SK-N-MC (cell line): Measurements from ENCODE around the gene FABP6.

ENCODE experiments used
- EZH2 ChIP-seq: fragments of 200-600 bp; sonication (generic); IDR thresholded peaks from one replicate; pipeline ENCODE4 v1.6.1; 2017; ENCODE audit warnings: antibody characterized with exemption
- POLR2AphosphoS5 ChIP-seq: IDR thresholded peaks from 2 replicates; pipeline ENCODE4 v1.6.1; 2012; ENCODE audit warnings: mild to moderate bottlenecking, low read depth, low read length, borderline replicate concordance

DNA sequence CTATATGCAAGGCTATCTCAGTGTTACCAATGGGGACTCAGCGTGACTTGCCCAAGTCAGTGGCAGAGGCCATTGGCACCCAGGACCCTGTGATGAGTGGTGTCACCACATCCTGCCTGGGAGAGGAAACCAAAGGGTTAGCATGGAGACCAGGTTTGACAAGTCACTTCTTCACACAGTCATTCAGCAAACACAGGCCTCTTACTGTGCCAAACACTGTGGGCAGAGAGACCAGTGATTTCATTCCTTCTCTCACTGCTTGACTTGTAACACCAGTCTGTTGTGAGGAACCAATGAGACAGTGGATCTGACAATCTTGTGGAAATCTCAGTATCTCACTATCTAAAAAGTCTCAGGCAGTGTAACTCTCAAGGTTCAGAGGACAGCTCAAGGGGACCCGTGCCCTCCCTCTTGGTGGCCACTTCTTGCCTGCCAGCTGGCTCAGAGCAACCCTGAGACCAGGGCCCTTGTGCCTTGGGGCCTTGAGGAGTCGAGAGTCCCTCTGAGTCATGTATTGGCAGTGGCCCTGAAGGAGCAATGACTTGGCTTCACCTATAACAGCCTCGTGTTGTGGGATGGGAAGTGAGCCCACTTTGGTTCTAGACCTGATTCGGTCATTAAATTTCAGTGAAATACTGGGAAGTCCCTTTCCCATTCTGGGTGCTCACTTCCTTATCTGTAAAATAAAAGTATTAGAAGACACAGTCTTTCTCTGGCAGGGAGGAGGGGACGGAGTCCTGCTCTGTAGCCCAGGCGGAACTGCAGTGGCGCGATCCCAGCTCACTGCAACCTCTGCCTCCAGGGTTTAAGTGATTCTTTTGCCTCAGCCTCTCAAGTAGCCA is 1.6 kb downstream of the FABP6 start:
- TF ChIP-seq EZH2, result no peak
- TF ChIP-seq POLR2AphosphoS5, result no peak
